Tibial nerve (tissue), 4 donors: ENCODE data around the gene FRMD4A. TPM values are rescaled to one million over a fixed set of nuclear protein-coding genes. Genes with fewer than 3 reads are reported as not detected.

Source experiments
- DNase-seq, 2 donors: peaks; one replicate each; pipeline ENCODE4 v3.0.0-alpha.2; 2019; ENCODE audit warnings: low spot score in 2 of 2
- H3K27ac ChIP-seq, 4 donors: fragments of 200-600 bp; sonication (generic) in 3 of 4; one replicate each; pipeline ENCODE4 v1.5.1; 2017 to 2019; ENCODE audit warnings: mild to moderate bottlenecking in 1 of 4
- H3K27me3 ChIP-seq, 2 donors: fragments of 200-600 bp; sonication (generic) in 1 of 2; one replicate each; pipeline versions ENCODE4 v1.5.1 to v1.6.0; 2017 to 2019
- H3K36me3 ChIP-seq, 3 donors: fragments of 200-600 bp; sonication (generic); one replicate each; pipeline ENCODE4 v1.5.1; 2018 to 2019
- H3K4me1 ChIP-seq, 4 donors: fragments of 200-600 bp; sonication (generic) in 3 of 4; one replicate each; pipeline ENCODE4 v1.5.1; 2017 to 2019
- H3K4me3 ChIP-seq, 4 donors: fragments of 200-600 bp; sonication (generic) in 3 of 4; one replicate each; pipeline ENCODE4 v1.5.1; 2017 to 2019; ENCODE audit warnings: mild to moderate bottlenecking in 1 of 4, moderate library complexity in 1 of 4
- H3K9me3 ChIP-seq, 4 donors: fragments of 200-600 bp; sonication (generic) in 3 of 4; one replicate each; pipeline ENCODE4 v1.5.1; 2017 to 2019
- EP300 ChIP-seq, 2 donors: sonication (generic); formaldehyde crosslinking; IDR thresholded peaks; one replicate each; pipeline ENCODE4 v1.6.1; 2017; ENCODE audit warnings: antibody characterized with exemption in 2 of 2, mild to moderate bottlenecking in 1 of 2
- POLR2A ChIP-seq, 2 donors: fragments of 450-650 bp; IDR thresholded peaks; one replicate each; pipeline ENCODE4 v1.6.1; 2017; ENCODE audit warnings: antibody characterized with exemption in 2 of 2, mild to moderate bottlenecking in 2 of 2, moderate library complexity in 2 of 2
- WGBS, 2 donors: methylation state at CpG; one replicate each; pipeline ENCODE4 v1.1.5; 2018; 5-methylcytosine and 5-hydroxymethylcytosine counted together
- total RNA-seq, 4 donors: library from RNA; depleted of rRNA; stranded (reverse); fragments of >200 nt; gene quantifications; one replicate each; pipeline ENCODE4 v1.1.0, GENCODE V29; 2016
- TF ChIP-seq, protein P1 (sequence below), 5 experiments: fragments of 200-600 bp in 3 of 5; fragments of 450-650 bp in 2 of 5; sonication (generic) in 3 of 5; IDR thresholded peaks; one replicate each; pipeline ENCODE4 v1.5.1; 2016 to 2019; ENCODE audit warnings: antibody characterized with exemption in 5 of 5, mild to moderate bottlenecking in 3 of 5, moderate library complexity in 2 of 5

Gene FRMD4A
- total RNA-seq, 4 donors from 2014 or later = 39.8 to 89.7 (median 53.9) TPM

GRCh38 chr10:14349081-14349480, 18.4 kb upstream of the FRMD4A start:
- WGBS, 2 donors = 53 to 60% methylated on average over 2 of the region's 2 CpGs
- Histone ChIP-seq H3K4me3 (no peak overlapping the region), H3K36me3 (no peaks in the 10 kb centered on the region), H3K9me3 (no peaks in the 10 kb centered on the region), H3K27ac (no peak overlapping the region), H3K4me1 (no peaks in the 10 kb centered on the region), H3K27me3 (no peaks in the 10 kb centered on the region)
- DNase-seq = no peak
- TF ChIP-seq EP300 (IDR thresholded peaks at IDR 0.05) (no peak), POLR2A (IDR thresholded peaks at IDR 0.05) (no peak)
- TF ChIP-seq, protein P1, sequence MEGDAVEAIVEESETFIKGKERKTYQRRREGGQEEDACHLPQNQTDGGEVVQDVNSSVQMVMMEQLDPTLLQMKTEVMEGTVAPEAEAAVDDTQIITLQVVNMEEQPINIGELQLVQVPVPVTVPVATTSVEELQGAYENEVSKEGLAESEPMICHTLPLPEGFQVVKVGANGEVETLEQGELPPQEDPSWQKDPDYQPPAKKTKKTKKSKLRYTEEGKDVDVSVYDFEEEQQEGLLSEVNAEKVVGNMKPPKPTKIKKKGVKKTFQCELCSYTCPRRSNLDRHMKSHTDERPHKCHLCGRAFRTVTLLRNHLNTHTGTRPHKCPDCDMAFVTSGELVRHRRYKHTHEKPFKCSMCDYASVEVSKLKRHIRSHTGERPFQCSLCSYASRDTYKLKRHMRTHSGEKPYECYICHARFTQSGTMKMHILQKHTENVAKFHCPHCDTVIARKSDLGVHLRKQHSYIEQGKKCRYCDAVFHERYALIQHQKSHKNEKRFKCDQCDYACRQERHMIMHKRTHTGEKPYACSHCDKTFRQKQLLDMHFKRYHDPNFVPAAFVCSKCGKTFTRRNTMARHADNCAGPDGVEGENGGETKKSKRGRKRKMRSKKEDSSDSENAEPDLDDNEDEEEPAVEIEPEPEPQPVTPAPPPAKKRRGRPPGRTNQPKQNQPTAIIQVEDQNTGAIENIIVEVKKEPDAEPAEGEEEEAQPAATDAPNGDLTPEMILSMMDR (IDR thresholded peaks at IDR 0.05) = no peak

DNA sequence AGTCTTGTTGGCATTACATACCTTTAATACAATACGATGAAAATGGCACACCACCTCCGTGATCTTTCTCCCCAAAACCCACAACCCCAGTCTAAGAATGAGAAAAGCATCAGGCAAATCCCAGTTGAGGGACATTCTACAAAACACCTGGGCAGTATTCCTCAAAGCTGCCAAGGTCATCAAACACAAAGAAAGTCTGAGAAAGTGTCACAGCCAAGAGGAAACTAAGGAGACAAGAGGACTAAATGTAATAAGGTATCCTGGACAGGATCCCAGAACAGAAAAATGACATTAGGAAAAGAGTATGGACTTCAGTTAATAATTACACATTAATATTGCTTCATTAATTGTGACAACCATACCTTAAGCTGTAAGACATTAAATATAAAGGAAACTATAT, 14.5 kb upstream of the FRMD4A start:
- H3K36me3 ChIP-seq = no peaks in the 10 kb centered on the region
- H3K27me3 ChIP-seq = no peaks in the 10 kb centered on the region
- no peak for DNase-seq
- TF ChIP-seq EP300 (IDR thresholded peaks at IDR 0.05) (no peak), POLR2A (IDR thresholded peaks at IDR 0.05) (no peak)
- TF ChIP-seq, protein P1 (IDR thresholded peaks at IDR 0.05) = no peak
- H3K9me3 ChIP-seq = no peaks in the 10 kb centered on the region
- no peak overlapping the region for H3K4me3 ChIP-seq
- 87 to 91% methylated on average over 2 of the region's 2 CpGs for WGBS, 2 donors
- no peak overlapping the region for H3K27ac ChIP-seq
- no peaks in the 10 kb centered on the region for H3K4me1 ChIP-seq

DNA sequence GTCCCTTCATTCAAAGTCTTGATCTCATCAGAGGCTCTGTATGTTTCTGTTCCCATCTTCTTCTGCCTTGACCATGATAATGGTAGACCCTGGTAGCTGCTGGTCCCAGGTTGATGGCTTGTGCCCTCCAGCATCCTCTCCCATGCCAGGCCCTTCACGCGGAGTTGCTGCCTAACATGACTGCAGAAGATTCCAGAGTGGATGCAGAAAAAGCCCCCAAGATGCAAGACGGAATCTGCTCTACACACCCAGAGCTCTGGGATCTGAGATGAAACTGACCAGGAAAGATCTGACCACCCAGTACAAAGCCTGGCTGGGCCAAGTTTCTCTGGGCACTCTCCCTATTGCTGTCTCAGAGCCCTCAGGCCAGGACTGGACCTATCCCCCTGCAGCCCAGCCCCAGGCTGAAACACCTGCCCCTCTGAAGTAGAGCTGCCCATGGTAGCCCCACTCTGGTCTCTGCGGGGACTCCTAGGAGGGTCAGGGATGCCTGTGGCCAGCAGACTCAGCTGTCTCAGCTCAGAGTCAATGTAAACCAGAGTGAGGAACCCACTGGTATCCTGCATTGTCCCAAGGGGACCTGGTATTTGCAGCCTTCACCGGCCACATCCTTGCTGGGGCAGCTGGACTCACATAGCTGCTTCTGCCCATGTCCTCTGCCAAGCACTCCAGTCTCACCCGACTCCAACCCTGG, 9.5 kb upstream of the FRMD4A start:
- WGBS, 2 donors = 85 to 87% methylated on average over 6 of the region's 6 CpGs
- TF ChIP-seq POLR2A (IDR thresholded peaks at IDR 0.05) (no peak), EP300 (IDR thresholded peaks at IDR 0.05) (no peak)
- TF ChIP-seq, protein P1 (IDR thresholded peaks at IDR 0.05) = no peak
- no peaks in the 10 kb centered on the region for H3K9me3 ChIP-seq
- DNase-seq = no peak
- no peaks in the 10 kb centered on the region for H3K27me3 ChIP-seq
- H3K4me3 ChIP-seq = no peak overlapping the region
- no peak overlapping the region for H3K27ac ChIP-seq
- no peaks in the 10 kb centered on the region for H3K4me1 ChIP-seq
- H3K36me3 ChIP-seq = no peaks in the 10 kb centered on the region

DNA sequence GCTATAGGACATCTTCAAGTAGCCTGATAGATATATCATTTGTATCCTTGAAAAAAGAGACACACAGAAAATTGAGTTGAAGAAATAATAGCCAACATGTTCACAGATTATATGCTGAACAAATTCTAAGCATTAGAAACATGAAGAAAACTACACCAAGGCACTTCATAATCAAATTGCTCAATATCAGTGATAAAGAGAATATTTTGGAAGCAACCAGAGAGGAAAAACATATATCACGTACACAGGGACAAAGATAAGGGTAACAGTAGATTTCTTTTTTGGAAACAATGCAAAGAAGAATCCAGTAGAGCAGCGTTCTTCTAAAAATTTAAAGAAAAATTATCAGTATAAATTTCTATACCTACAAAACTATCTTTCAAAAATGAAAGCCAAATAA, 6.0 kb upstream of the FRMD4A start:
- H3K9me3 ChIP-seq = no peaks in the 10 kb centered on the region
- H3K36me3 ChIP-seq = no peaks in the 10 kb centered on the region
- no peak overlapping the region for H3K4me3 ChIP-seq
- H3K27me3 ChIP-seq = no peaks in the 10 kb centered on the region
- no peak overlapping the region for H3K27ac ChIP-seq
- no peak for DNase-seq
- no peaks in the 10 kb centered on the region for H3K4me1 ChIP-seq
- WGBS, 2 donors = 92 to 94% methylated on average over 2 of the region's 2 CpGs
- TF ChIP-seq POLR2A (IDR thresholded peaks at IDR 0.05) (no peak), EP300 (IDR thresholded peaks at IDR 0.05) (no peak)
- TF ChIP-seq, protein P1 (IDR thresholded peaks at IDR 0.05) = no peak

- Histone ChIP-seq H3K27me3 (no peaks in the 10 kb centered on the region), H3K4me3 (no peak overlapping the region), H3K4me1 (peaks cover 0 to 10% (median 0%) of the 10 kb centered on the region in 4 donors), H3K27ac (no peak overlapping the region), H3K9me3 (no peaks in the 10 kb centered on the region), H3K36me3 (no peaks in the 10 kb centered on the region)
- 75 to 78% methylated on average over 2 of the region's 2 CpGs for WGBS, 2 donors
- DNase-seq = no peak
- TF ChIP-seq EP300 (IDR thresholded peaks at IDR 0.05) (no peak), POLR2A (IDR thresholded peaks at IDR 0.05) (no peak)
- TF ChIP-seq, protein P1 (IDR thresholded peaks at IDR 0.05) = no peak
These were observed 4.0 kb upstream of the FRMD4A start for GRCh38 chr10:14334771-14335170.
